Tibial nerve (tissue), 3 donors: Measurements from ENCODE around the gene SPAG17.

Experiments
- CTCF ChIP-seq, 5 experiments: fragments of 200-600 bp in 3 of 5; fragments of 450-650 bp in 2 of 5; sonication (generic) in 3 of 5; IDR thresholded peaks; one replicate each; pipeline ENCODE4 v1.5.1; 2016 to 2019; ENCODE audit warnings: antibody characterized with exemption in 5 of 5, mild to moderate bottlenecking in 3 of 5, moderate library complexity in 2 of 5
- POLR2A ChIP-seq, 2 donors: fragments of 450-650 bp; IDR thresholded peaks; one replicate each; pipeline ENCODE4 v1.6.1; 2017; ENCODE audit warnings: antibody characterized with exemption in 2 of 2, mild to moderate bottlenecking in 2 of 2, moderate library complexity in 2 of 2

GRCh38 chr1:118137900-118138299 is 47.1 kb downstream of the SPAG17 start:
- TF ChIP-seq POLR2A (IDR thresholded peaks at IDR 0.05) (no peak), CTCF (IDR thresholded peaks at IDR 0.05) (no peak)
